ENCODE data around the gene ELP4. TPM values are rescaled to one million over a fixed set of nuclear protein-coding genes. Genes with fewer than 3 reads are reported as not detected.
A peak's percentile ranks its signal among the peaks of the same experiment; 100 is the strongest.

The ELP4 gene
- polyA plus RNA-seq, 2 of the 4 experiments (the other 2 are of a cell fraction) = 16.9 to 26.0 TPM

- FAIRE-seq (no peak), DNase-seq (ENCODE audit: low read depth in 1 of 2, low spot score in 1 of 2) (peak; percentile 44 to 51), ATAC-seq (peak; percentile 76 to 88)
- Histone ChIP-seq H3K4me3 (peak overlapping the region; percentile 66), H3K27ac (peak overlapping the region; percentile 65 to 85), H3K4me1 (no peaks in the 10 kb centered on the region), H3K4me2 (peak overlapping the region; percentile 99), H3K9me3 (no peaks in the 10 kb centered on the region)
- WGBS (ENCODE audit: missing lambda C conversion rate) = 24% methylated on average over 23 of the region's 91 CpGs
- TF ChIP-seq JUN (IDR thresholded peaks at IDR 0.05) (peak in 1 of 2 experiments; percentile 24; a peak in 1 of 5 replicates), HDAC2 (IDR thresholded peaks at IDR 0.05) (peak; percentile 97)
- TF ChIP-seq, protein P1, sequence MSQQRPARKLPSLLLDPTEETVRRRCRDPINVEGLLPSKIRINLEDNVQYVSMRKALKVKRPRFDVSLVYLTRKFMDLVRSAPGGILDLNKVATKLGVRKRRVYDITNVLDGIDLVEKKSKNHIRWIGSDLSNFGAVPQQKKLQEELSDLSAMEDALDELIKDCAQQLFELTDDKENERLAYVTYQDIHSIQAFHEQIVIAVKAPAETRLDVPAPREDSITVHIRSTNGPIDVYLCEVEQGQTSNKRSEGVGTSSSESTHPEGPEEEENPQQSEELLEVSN (IDR thresholded peaks at IDR 0.05; ENCODE audit: borderline replicate concordance, low read depth) = peak; percentile 43; the same call in 1 of the 2 replicates
- TF ChIP-seq, protein P2, sequence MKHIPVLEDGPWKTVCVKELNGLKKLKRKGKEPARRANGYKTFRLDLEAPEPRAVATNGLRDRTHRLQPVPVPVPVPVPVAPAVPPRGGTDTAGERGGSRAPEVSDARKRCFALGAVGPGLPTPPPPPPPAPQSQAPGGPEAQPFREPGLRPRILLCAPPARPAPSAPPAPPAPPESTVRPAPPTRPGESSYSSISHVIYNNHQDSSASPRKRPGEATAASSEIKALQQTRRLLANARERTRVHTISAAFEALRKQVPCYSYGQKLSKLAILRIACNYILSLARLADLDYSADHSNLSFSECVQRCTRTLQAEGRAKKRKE (CRISPR knock-in tag; IDR thresholded peaks at IDR 0.05; ENCODE audit: low read depth) = no peak
- CTCF ChIA-PET = interaction anchor here (1.1 to 2.3 kb wide), 2 partner anchors 61 to 170 kb away, joined by 4 to 9 read pairs; no protein-coding TSS in a partner anchor
- POLR2A ChIA-PET = interaction anchor here (1.1 kb wide), 1 partner anchor 169 kb away, joined by 3 read pairs; no protein-coding TSS in a partner anchor
Observed at GRCh38 chr11:31809857-31810778, 300.6 kb downstream of the ELP4 start.

DNA sequence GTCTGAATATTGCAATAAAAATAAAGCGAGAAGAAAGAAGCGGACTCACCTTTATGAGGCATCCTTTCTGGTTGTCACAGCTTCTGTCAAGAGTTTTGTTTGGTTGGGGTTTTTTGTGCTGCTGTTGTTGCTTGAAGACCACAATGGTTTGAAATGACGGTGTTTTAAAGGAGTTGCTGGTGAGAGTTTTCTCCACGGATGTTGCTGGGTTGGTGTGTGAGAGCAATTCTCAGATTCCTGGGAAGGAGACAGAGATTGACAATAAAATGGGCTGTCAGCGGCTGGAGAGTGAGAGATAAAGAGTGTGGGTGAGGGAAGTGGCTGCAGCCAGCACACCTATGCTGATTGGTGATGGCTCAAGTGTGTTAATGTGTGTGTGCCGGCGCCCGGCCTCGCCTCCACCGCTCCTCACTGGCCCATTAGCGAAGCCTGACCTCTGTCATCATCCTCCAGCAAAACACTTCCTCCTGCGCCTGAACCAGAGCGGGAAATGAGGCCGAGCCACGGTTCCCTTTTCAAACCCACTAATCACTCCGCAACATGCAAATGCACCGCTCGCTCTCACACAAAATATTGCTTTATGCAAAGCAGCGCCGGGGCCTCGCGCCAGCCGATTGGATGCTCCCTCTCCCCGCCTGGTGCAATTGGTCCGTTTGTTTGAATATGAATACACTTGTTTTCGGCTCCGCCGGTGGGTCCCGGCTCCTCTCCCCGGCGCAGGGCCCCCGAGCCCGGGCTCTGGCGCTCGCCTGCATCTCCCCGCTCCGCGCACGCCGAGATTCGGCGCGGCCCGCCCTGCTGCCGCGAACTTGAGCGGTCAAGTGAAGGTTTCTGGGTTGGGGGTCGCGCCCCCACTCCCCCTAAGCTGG, 301.4 kb downstream of the ELP4 start, which contains the start of gene PAX6:
TSS of gene PAX6 (minus strand) at position 544 of the 869 bp plus-strand sequence. CDS start 4,911 bp downstream, outside the sequence.
- Histone ChIP-seq H3K9me3 (no peaks in the 10 kb centered on the region), H3K4me2 (peak within 1 kb of the TSS; percentile 99), H3K27ac (peak within 1 kb of the TSS; percentile 65 to 85), H3K4me3 (peak within 1 kb of the TSS; percentile 66), H3K4me1 (no peaks in the 10 kb centered on the region)
- peak; percentile 66 to 73 for DNase-seq (ENCODE audit: low read depth in 1 of 2, low spot score in 1 of 2)
- no peak for FAIRE-seq
- ChIA-PET POLR2A (no interaction called here), CTCF (interaction anchor here (1.1 to 2.3 kb wide), 2 partner anchors 60 to 171 kb away, joined by 4 to 9 read pairs; no protein-coding TSS in a partner anchor)
- 12% methylated on average over 30 of the region's 49 CpGs for WGBS (ENCODE audit: missing lambda C conversion rate)
- TF ChIP-seq, protein P3, sequence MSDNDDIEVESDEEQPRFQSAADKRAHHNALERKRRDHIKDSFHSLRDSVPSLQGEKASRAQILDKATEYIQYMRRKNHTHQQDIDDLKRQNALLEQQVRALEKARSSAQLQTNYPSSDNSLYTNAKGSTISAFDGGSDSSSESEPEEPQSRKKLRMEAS (IDR thresholded peaks at IDR 0.05) = peak; percentile 44
- TF ChIP-seq, protein P1 (IDR thresholded peaks at IDR 0.05; ENCODE audit: borderline replicate concordance, low read depth) = peak; percentile 57; the same call in 1 of the 2 replicates
- TF ChIP-seq ZNF302 (CRISPR knock-in tag; IDR thresholded peaks at IDR 0.05) (no peak), PBX3 (IDR thresholded peaks at IDR 0.05) (no peak), CBX2 (IDR thresholded peaks at IDR 0.05; ENCODE audit: borderline replicate concordance, low read depth) (no peak), FOSL2 (IDR thresholded peaks at IDR 0.05) (no peak), FOSL2 (CRISPR knock-in tag; IDR thresholded peaks at IDR 0.05) (no peak)
- TF ChIP-seq, protein P4, sequence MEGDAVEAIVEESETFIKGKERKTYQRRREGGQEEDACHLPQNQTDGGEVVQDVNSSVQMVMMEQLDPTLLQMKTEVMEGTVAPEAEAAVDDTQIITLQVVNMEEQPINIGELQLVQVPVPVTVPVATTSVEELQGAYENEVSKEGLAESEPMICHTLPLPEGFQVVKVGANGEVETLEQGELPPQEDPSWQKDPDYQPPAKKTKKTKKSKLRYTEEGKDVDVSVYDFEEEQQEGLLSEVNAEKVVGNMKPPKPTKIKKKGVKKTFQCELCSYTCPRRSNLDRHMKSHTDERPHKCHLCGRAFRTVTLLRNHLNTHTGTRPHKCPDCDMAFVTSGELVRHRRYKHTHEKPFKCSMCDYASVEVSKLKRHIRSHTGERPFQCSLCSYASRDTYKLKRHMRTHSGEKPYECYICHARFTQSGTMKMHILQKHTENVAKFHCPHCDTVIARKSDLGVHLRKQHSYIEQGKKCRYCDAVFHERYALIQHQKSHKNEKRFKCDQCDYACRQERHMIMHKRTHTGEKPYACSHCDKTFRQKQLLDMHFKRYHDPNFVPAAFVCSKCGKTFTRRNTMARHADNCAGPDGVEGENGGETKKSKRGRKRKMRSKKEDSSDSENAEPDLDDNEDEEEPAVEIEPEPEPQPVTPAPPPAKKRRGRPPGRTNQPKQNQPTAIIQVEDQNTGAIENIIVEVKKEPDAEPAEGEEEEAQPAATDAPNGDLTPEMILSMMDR (IDR thresholded peaks at IDR 0.05) = no peak
- peak; percentile 69 to 76 for ATAC-seq

All from A549 (cell line).